ENCODE results near the gene RABGAP1.

DNA sequence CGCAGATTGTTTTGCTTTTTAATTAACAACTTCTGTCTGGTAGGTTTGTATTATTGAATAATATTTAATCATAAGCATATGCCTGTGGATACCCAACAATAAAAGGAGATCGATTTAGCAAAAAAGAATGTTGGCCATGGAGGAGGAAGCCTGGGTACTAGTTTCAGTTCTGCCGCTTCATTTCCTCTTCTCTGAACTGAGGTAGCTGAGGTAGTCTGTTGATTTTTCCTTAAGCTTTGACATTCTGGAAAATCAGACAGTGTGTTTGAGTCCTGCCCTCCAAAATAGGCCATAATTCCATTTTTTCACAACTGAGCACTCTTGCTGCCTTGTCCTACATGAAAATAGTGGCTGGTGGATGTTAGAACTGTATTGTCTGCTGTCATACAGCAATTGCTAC lies 86.7 kb downstream of the RABGAP1 start:
- TF ChIP-seq ELF4 (IDR thresholded peaks at IDR 0.05), result no peak
- no peak for TF ChIP-seq ZNF384 (IDR thresholded peaks at IDR 0.05)
- TF ChIP-seq CTBP1 (IDR thresholded peaks at IDR 0.05; ENCODE audit: borderline replicate concordance), result no peak
- no peak for TF ChIP-seq FOXM1 (IDR thresholded peaks at IDR 0.05; ENCODE audit: borderline replicate concordance)
- TF ChIP-seq FOXA1 (IDR thresholded peaks at IDR 0.05), result no peak
- TF ChIP-seq, protein P1, sequence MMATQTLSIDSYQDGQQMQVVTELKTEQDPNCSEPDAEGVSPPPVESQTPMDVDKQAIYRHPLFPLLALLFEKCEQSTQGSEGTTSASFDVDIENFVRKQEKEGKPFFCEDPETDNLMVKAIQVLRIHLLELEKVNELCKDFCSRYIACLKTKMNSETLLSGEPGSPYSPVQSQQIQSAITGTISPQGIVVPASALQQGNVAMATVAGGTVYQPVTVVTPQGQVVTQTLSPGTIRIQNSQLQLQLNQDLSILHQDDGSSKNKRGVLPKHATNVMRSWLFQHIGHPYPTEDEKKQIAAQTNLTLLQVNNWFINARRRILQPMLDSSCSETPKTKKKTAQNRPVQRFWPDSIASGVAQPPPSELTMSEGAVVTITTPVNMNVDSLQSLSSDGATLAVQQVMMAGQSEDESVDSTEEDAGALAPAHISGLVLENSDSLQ (IDR thresholded peaks at IDR 0.05), result no peak
- TF ChIP-seq BHLHE40 (IDR thresholded peaks at IDR 0.05; ENCODE audit: borderline replicate concordance), result no peak
- TF ChIP-seq FOXK2 (IDR thresholded peaks at IDR 0.05), result no peak
- TF ChIP-seq ARNT (IDR thresholded peaks at IDR 0.05), result no peak
- TF ChIP-seq SUZ12 (IDR thresholded peaks at IDR 0.05), result no peak
